PC-9 (cell line): ENCODE results near the gene CDS1. TPM values are rescaled to one million over a fixed set of nuclear protein-coding genes. Genes with fewer than 3 reads are reported as not detected.

Experiments used
- BruUV-seq: library from RNA; stranded (reverse); fragments of 400-500 nt; replicated peaks from 2 replicates; lab custom pipeline; 2021; lab: Mats Ljungman, UMichigan
- CTCF ChIA-PET: fragments of 300-600 bp; sonication (Branson Sonifier 250); formaldehyde crosslinking; loops from one replicate; lab custom pipeline; 2022; ENCODE audit warnings: antibody characterized with exemption; lab: Charles Lee
- POLR2A ChIA-PET: fragments of 300-600 bp; sonication (Branson Sonifier 250); formaldehyde crosslinking; loops from one replicate; lab custom pipeline; 2022; ENCODE audit warnings: antibody characterized with exemption; ENCODE audit not compliant: unreplicated experiment; lab: Charles Lee
- DNase-seq, 2 experiments: peaks; one replicate each; pipeline versions ENCODE4 v3.0.0 to v3.0.0-alpha.2; 2015 to 2022; ENCODE audit warnings: mixed read lengths in 1 of 2
- H2AFZ ChIP-seq: fragments of 200-600 bp; sonication (generic); 2 replicates; pipeline ENCODE4 v1.8.1; 2017; ENCODE audit warnings: antibody characterized with exemption
- H3F3A ChIP-seq: fragments of 200-600 bp; sonication (generic); 2 replicates; pipeline ENCODE4 v1.8.1; 2017; ENCODE audit warnings: antibody characterized with exemption, mild to moderate bottlenecking, low read depth; ENCODE audit not compliant: insufficient read depth
- H3K27ac ChIP-seq: fragments of 200-600 bp; sonication (generic); 2 replicates; pipeline ENCODE4 v1.6.1; 2016; ENCODE audit warnings: mixed run types
- H3K27me3 ChIP-seq: fragments of 200-600 bp; sonication (generic); 2 replicates; pipeline ENCODE4 v1.6.1; 2016; ENCODE audit warnings: low read depth, mixed run types; ENCODE audit not compliant: insufficient read depth
- H3K36me3 ChIP-seq: fragments of 200-600 bp; sonication (generic); 2 replicates; pipeline ENCODE4 v1.6.1; 2016; ENCODE audit warnings: low read depth, mixed run types
- H3K4me1 ChIP-seq: fragments of 200-600 bp; sonication (generic); replicated peaks from 2 replicates; pipeline ENCODE4 v1.6.1; 2016; ENCODE audit warnings: mixed run types; ENCODE audit not compliant: insufficient read depth
- H3K4me2 ChIP-seq: fragments of 200-600 bp; sonication (generic); 2 replicates; pipeline ENCODE4 v1.6.1; 2017; ENCODE audit warnings: mixed run types
- H3K4me3 ChIP-seq: fragments of 200-600 bp; sonication (generic); 2 replicates; pipeline ENCODE4 v1.6.1; 2016; ENCODE audit warnings: mixed run types
- H3K79me2 ChIP-seq: fragments of 200-600 bp; sonication (generic); 2 replicates; pipeline ENCODE4 v1.6.1; 2017; ENCODE audit warnings: low read depth, mixed run types
- H3K9me2 ChIP-seq: fragments of 200-600 bp; sonication (generic); 2 replicates; pipeline ENCODE4 v1.8.1; 2017; ENCODE audit warnings: mild to moderate bottlenecking; ENCODE audit not compliant: insufficient read depth
- H3K9me3 ChIP-seq: fragments of 200-600 bp; sonication (generic); 2 replicates; pipeline ENCODE4 v1.8.1; 2016; ENCODE audit warnings: low read depth; ENCODE audit not compliant: insufficient read depth
- H4K20me1 ChIP-seq: fragments of 200-600 bp; sonication (generic); 2 replicates; pipeline ENCODE4 v1.8.1; 2017; ENCODE audit not compliant: insufficient read depth
- CTCF ChIP-seq: fragments of 200-600 bp; sonication (generic); conservative IDR thresholded peaks from 2 replicates; pipeline ENCODE4 v1.6.1; 2017; ENCODE audit warnings: mixed run types, antibody characterized with exemption, mild to moderate bottlenecking, moderate library complexity
- EZH2 ChIP-seq: fragments of 200-600 bp; sonication (generic); IDR thresholded peaks from 2 replicates; pipeline ENCODE4 v1.8.0; 2017; ENCODE audit warnings: antibody characterized with exemption, low read depth
- intact Hi-C: fragments of 100-400 bp; cut with micrococcal nuclease; formaldehyde crosslinking; loops from one replicate; pipeline ENCODE4 v1.10.0; 2022; ENCODE audit not compliant: unreplicated experiment
- total RNA-seq: library from RNA; stranded (reverse); gene quantifications from 2 replicates; pipeline ENCODE4 v1.2.3, GENCODE V29; 2021

CDS1 gene
- total RNA-seq, 1 experiment from 2014 or later = 35.6 TPM

DNA sequence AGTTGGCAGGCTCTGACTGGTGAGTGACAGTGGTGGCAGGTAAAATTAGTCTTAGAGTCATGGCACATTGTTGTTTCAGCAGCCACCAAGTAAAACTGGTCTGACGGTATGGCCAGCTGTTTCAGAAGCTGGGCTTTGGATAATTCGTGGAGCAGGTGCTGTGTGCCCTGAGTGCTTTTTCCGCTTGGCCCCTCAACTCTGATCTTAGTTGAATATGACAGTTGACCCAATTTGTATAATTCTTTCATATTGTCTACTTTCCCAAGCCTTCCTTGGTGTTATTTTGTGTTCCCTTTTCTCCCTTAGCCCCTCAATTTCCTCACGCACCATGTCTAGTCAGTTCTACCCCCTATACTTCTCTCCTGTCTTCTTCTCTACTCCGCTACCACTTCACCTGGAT is 32.0 kb downstream of the CDS1 start:
- no peaks in the 10 kb centered on the region for H3K36me3 ChIP-seq
- intact Hi-C loops = no loop called here
- H3K79me2 ChIP-seq = no peaks in the 10 kb centered on the region
- no peak overlapping the region for H2AFZ ChIP-seq
- H3K9me2 ChIP-seq = no peaks in the 10 kb centered on the region
- H4K20me1 ChIP-seq = no peaks in the 10 kb centered on the region
- H3K4me3 ChIP-seq = no peak overlapping the region
- H3K4me1 ChIP-seq = no peaks in the 10 kb centered on the region
- no peaks in the 10 kb centered on the region for H3K27me3 ChIP-seq
- no peaks in the 10 kb centered on the region for H3K9me3 ChIP-seq
- DNase-seq = no peak
- no peak for TF ChIP-seq CTCF
- no peak for TF ChIP-seq EZH2
- ChIA-PET CTCF (no interaction called here), POLR2A (no interaction called here)
- H3K4me2 ChIP-seq = no peak overlapping the region
- no peaks in the 10 kb centered on the region; the same call in 1 of the 2 replicates for H3F3A ChIP-seq
- H3K27ac ChIP-seq = no peak overlapping the region
- no TSS peak for BruUV-seq

- H3K27me3 ChIP-seq = no peaks in the 10 kb centered on the region
- H3K9me3 ChIP-seq = no peaks in the 10 kb centered on the region
- H3K4me1 ChIP-seq = no peaks in the 10 kb centered on the region
- CTCF ChIA-PET = no interaction called here
- POLR2A ChIA-PET = no interaction called here
- no peak overlapping the region for H3K4me3 ChIP-seq
- no peak overlapping the region for H3K4me2 ChIP-seq
- intact Hi-C loops = no loop called here
- H3F3A ChIP-seq = no peaks in the 10 kb centered on the region; the same call in 1 of the 2 replicates
- no peak for DNase-seq
- no peaks in the 10 kb centered on the region for H3K9me2 ChIP-seq
- H3K79me2 ChIP-seq = no peaks in the 10 kb centered on the region
- TF ChIP-seq EZH2 = no peak
- no peak for TF ChIP-seq CTCF
- no peak overlapping the region for H2AFZ ChIP-seq
- H3K27ac ChIP-seq = no peak overlapping the region
- no peaks in the 10 kb centered on the region for H4K20me1 ChIP-seq
- H3K36me3 ChIP-seq = no peaks in the 10 kb centered on the region
- BruUV-seq = no TSS peak
Observed at GRCh38 chr4:84615355-84615754, 32.4 kb downstream of the CDS1 start.

DNA sequence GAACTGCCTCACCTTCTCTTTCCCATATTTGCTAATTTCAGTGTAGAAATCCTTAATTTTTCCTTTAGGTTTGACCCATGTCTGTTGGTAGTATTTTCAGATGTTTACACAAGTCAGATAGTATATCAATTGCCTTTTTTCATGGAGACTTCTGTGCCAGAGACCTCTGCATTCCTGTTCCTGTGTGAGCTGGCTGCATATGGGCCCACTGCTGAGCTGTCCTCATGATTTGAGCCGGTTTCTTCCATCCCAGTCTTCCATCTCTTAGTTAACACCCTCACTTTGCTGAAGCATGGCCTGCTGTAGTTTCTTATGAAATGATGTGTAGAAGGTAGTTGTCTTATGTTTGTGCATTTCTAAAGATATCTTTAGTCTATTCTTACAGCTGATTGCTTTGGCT is 40.0 kb downstream of the CDS1 start:
- BruUV-seq = no TSS peak
- no peaks in the 10 kb centered on the region for H3K9me3 ChIP-seq
- intact Hi-C loops = no loop called here
- ChIA-PET CTCF (no interaction called here), POLR2A (no interaction called here)
- H3K9me2 ChIP-seq = no peaks in the 10 kb centered on the region; the same call in 1 of the 2 replicates
- no peak for DNase-seq
- no peaks in the 10 kb centered on the region for H3K4me1 ChIP-seq
- no peak overlapping the region for H3K4me2 ChIP-seq
- no peak overlapping the region for H3K27ac ChIP-seq
- no peaks in the 10 kb centered on the region for H4K20me1 ChIP-seq
- H3K27me3 ChIP-seq = no peaks in the 10 kb centered on the region
- no peaks in the 10 kb centered on the region for H3K36me3 ChIP-seq
- H3K4me3 ChIP-seq = no peak overlapping the region
- TF ChIP-seq CTCF (no peak), EZH2 (no peak)
- no peak overlapping the region for H2AFZ ChIP-seq
- H3F3A ChIP-seq = no peaks in the 10 kb centered on the region
- no peaks in the 10 kb centered on the region for H3K79me2 ChIP-seq
